PFSK-1 (cell line): Measurements from ENCODE around the gene EN1.

ENCODE experiments used
- POLR2AphosphoS5 ChIP-seq: IDR thresholded peaks from 2 replicates; pipeline ENCODE4 v1.6.1; 2012; ENCODE audit warnings: low read depth, mild to moderate bottlenecking, control low read depth, low read length, moderate library complexity
- SIN3A ChIP-seq: IDR thresholded peaks from 2 replicates; pipeline ENCODE4 v1.6.1; 2012; ENCODE audit warnings: mild to moderate bottlenecking, low read length, moderate library complexity, borderline replicate concordance; ENCODE audit not compliant: insufficient read depth
- TAF1 ChIP-seq: IDR thresholded peaks from 2 replicates; pipeline ENCODE4 v1.6.1; 2012; ENCODE audit warnings: low read length, control low read depth, borderline replicate concordance; ENCODE audit not compliant: insufficient read depth
- TF ChIP-seq, protein P1 (sequence below), 2 experiments: IDR thresholded peaks; 2 replicates each; pipeline versions ENCODE4 v1.6.1 to v1.8.0; 2011 to 2012; ENCODE audit warnings: low read depth in 2 of 2, low read length in 2 of 2, control low read depth in 1 of 2, inconsistent platforms in 1 of 2, mild to moderate bottlenecking in 1 of 2, moderate library complexity in 1 of 2; ENCODE audit not compliant: insufficient read depth in 1 of 2

GRCh38 chr2:118856330-118856977 is 9.0 kb upstream of the EN1 start:
- TF ChIP-seq POLR2AphosphoS5 = no peak
- TF ChIP-seq TAF1 = no peak
- TF ChIP-seq, protein P1, sequence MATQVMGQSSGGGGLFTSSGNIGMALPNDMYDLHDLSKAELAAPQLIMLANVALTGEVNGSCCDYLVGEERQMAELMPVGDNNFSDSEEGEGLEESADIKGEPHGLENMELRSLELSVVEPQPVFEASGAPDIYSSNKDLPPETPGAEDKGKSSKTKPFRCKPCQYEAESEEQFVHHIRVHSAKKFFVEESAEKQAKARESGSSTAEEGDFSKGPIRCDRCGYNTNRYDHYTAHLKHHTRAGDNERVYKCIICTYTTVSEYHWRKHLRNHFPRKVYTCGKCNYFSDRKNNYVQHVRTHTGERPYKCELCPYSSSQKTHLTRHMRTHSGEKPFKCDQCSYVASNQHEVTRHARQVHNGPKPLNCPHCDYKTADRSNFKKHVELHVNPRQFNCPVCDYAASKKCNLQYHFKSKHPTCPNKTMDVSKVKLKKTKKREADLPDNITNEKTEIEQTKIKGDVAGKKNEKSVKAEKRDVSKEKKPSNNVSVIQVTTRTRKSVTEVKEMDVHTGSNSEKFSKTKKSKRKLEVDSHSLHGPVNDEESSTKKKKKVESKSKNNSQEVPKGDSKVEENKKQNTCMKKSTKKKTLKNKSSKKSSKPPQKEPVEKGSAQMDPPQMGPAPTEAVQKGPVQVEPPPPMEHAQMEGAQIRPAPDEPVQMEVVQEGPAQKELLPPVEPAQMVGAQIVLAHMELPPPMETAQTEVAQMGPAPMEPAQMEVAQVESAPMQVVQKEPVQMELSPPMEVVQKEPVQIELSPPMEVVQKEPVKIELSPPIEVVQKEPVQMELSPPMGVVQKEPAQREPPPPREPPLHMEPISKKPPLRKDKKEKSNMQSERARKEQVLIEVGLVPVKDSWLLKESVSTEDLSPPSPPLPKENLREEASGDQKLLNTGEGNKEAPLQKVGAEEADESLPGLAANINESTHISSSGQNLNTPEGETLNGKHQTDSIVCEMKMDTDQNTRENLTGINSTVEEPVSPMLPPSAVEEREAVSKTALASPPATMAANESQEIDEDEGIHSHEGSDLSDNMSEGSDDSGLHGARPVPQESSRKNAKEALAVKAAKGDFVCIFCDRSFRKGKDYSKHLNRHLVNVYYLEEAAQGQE (IDR thresholded peaks at IDR 0.05; ENCODE audit: insufficient read depth in 1 of 2, low read depth in 2 of 2, low read length in 2 of 2) = no peak
- no peak for TF ChIP-seq SIN3A
